OCI-LY7 (cell line): ENCODE data around the gene SLC41A3. TPM values are rescaled to one million over a fixed set of nuclear protein-coding genes. Genes with fewer than 3 reads are reported as not detected.

Experiments used
- BruUV-seq: library from RNA; stranded (reverse); fragments of 400-500 nt; replicated peaks from 2 replicates; lab custom pipeline; 2021; lab: Mats Ljungman, UMichigan
- CTCF ChIA-PET: fragments of 300-600 bp; sonication (Branson Sonifier 250); formaldehyde crosslinking; loops from one replicate; lab custom pipeline; 2022; ENCODE audit warnings: antibody characterized with exemption; ENCODE audit not compliant: unreplicated experiment; lab: Charles Lee
- POLR2A ChIA-PET: fragments of 300-600 bp; sonication (Branson Sonifier 250); formaldehyde crosslinking; loops from one replicate; lab custom pipeline; 2022; ENCODE audit warnings: antibody characterized with exemption; lab: Charles Lee
- DNase-seq: peaks from one replicate; pipeline ENCODE4 v3.0.0-alpha.2; 2015; ENCODE audit warnings: low spot score
- H2AFZ ChIP-seq: fragments of 200-600 bp; sonication (generic), shearing (Covaris generic); 2 replicates; pipeline ENCODE4 v1.6.1; 2014; ENCODE audit warnings: mild to moderate bottlenecking, antibody characterized with exemption, low read length, moderate library complexity
- H3K27ac ChIP-seq: fragments of 200-600 bp; sonication (generic); 2 replicates; pipeline ENCODE4 v1.5.1; 2014; ENCODE audit warnings: mixed run types, low read depth, mild to moderate bottlenecking, moderate library complexity, low read length, inconsistent platforms; ENCODE audit not compliant: poor library complexity, severe bottlenecking
- H3K36me3 ChIP-seq: fragments of 200-600 bp; sonication (generic); 2 replicates; pipeline ENCODE4 v1.6.1; 2014; ENCODE audit warnings: mild to moderate bottlenecking, antibody characterized with exemption, low read length, moderate library complexity, mixed read lengths; ENCODE audit not compliant: insufficient read depth
- H3K4me1 ChIP-seq: fragments of 200-600 bp; sonication (generic); 2 replicates; pipeline ENCODE4 v1.5.1; 2014; ENCODE audit warnings: mild to moderate bottlenecking, low read length; ENCODE audit not compliant: insufficient read depth, poor library complexity, severe bottlenecking
- H3K4me2 ChIP-seq: fragments of 200-600 bp; sonication (generic); 2 replicates; pipeline ENCODE4 v1.6.1; 2014; ENCODE audit warnings: mild to moderate bottlenecking, low read length
- H3K4me3 ChIP-seq: fragments of 200-600 bp; sonication (generic); 2 replicates; pipeline ENCODE4 v1.5.1; 2014; ENCODE audit warnings: mild to moderate bottlenecking, low read depth, low read length; ENCODE audit not compliant: poor library complexity, severe bottlenecking
- H3K79me2 ChIP-seq: fragments of 200-600 bp; sonication (generic); 2 replicates; pipeline ENCODE4 v1.6.1; 2016; ENCODE audit warnings: low read depth, mild to moderate bottlenecking, low read length, moderate library complexity, mixed read lengths; ENCODE audit not compliant: insufficient read depth
- H3K9me2 ChIP-seq: fragments of 200-600 bp; sonication (generic); 2 replicates; pipeline ENCODE4 v1.6.1; 2016; ENCODE audit warnings: mild to moderate bottlenecking, low read length, mixed read lengths; ENCODE audit not compliant: insufficient read depth
- H3K9me3 ChIP-seq: fragments of 200-600 bp; sonication (generic); 2 replicates; pipeline ENCODE4 v1.6.1; 2014; ENCODE audit warnings: mild to moderate bottlenecking, mixed run types, low read length, mixed read lengths
- H4K20me1 ChIP-seq: fragments of 200-600 bp; sonication (generic); 2 replicates; pipeline ENCODE4 v1.6.1; 2014; ENCODE audit warnings: mild to moderate bottlenecking, antibody characterized with exemption, low read length, moderate library complexity, mixed read lengths; ENCODE audit not compliant: insufficient read depth
- EZH2phosphoT487 ChIP-seq: fragments of 200-600 bp; sonication (generic); IDR thresholded peaks from 2 replicates; pipeline ENCODE4 v1.6.1; 2018; ENCODE audit warnings: low read depth, borderline replicate concordance, mild to moderate bottlenecking, mixed run types, antibody characterized with exemption, low read length, moderate library complexity, mixed read lengths
- intact Hi-C: fragments of 100-400 bp; cut with micrococcal nuclease; formaldehyde crosslinking; loops from one replicate; pipeline ENCODE4 v1.10.0; 2022; ENCODE audit not compliant: unreplicated experiment
- total RNA-seq, 2 experiments: library from RNA; depleted of rRNA in 1 of 2; stranded (reverse); fragments of >200 nt in 1 of 2; shearing (Covaris generic) in 1 of 2; gene quantifications; 2 replicates each; pipeline ENCODE4 v1.2.3, GENCODE V29; 2014 to 2022
- TF ChIP-seq, protein P1 (sequence below): fragments of 200-600 bp; sonication (generic); conservative IDR thresholded peaks from 2 replicates; pipeline ENCODE4 v1.5.1; 2014; ENCODE audit warnings: mild to moderate bottlenecking, antibody characterized with exemption, low read length, moderate library complexity, mixed read lengths

SLC41A3 gene
- total RNA-seq, 2 experiments from 2014 or later: 31.9 to 35.9 TPM

DNA sequence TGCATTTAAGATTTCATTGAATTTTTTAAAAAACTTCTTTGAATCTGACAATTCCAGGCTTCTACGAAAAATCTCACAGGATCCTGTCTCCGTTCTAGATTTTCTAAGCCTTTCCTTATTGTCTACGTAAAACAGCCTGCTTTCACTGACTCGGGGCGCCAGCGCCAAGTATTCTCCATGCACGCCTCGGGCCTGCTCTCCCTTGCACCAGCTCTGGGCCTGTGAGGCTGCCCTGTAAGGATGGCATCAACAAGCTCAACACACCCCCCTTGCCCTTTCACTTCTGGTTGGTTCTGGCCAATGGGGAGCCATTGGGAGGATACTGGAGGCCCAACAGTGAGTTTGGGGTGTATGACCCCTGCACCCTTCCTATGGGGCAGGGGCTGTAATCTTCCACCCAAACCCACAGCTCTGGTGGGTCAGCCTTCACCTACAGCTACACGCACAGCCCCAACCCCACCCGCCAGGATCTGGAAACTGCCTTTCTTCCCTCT, 47.8 kb downstream of the SLC41A3 start:
- no TSS peak for BruUV-seq
- H3K79me2 ChIP-seq: no peaks in the 10 kb centered on the region
- no peaks in the 10 kb centered on the region for H4K20me1 ChIP-seq
- POLR2A ChIA-PET: no interaction called here
- H3K27ac ChIP-seq: no peak overlapping the region
- DNase-seq: no peak
- no peaks in the 10 kb centered on the region for H3K9me2 ChIP-seq
- no peak overlapping the region for H3K4me2 ChIP-seq
- CTCF ChIA-PET: no interaction called here
- no peak overlapping the region for H3K4me3 ChIP-seq
- no peaks in the 10 kb centered on the region for H3K9me3 ChIP-seq
- H2AFZ ChIP-seq: no peak overlapping the region
- no peaks in the 10 kb centered on the region for H3K4me1 ChIP-seq
- intact Hi-C loops: no loop called here
- no peaks in the 10 kb centered on the region for H3K36me3 ChIP-seq
- TF ChIP-seq, protein P1, sequence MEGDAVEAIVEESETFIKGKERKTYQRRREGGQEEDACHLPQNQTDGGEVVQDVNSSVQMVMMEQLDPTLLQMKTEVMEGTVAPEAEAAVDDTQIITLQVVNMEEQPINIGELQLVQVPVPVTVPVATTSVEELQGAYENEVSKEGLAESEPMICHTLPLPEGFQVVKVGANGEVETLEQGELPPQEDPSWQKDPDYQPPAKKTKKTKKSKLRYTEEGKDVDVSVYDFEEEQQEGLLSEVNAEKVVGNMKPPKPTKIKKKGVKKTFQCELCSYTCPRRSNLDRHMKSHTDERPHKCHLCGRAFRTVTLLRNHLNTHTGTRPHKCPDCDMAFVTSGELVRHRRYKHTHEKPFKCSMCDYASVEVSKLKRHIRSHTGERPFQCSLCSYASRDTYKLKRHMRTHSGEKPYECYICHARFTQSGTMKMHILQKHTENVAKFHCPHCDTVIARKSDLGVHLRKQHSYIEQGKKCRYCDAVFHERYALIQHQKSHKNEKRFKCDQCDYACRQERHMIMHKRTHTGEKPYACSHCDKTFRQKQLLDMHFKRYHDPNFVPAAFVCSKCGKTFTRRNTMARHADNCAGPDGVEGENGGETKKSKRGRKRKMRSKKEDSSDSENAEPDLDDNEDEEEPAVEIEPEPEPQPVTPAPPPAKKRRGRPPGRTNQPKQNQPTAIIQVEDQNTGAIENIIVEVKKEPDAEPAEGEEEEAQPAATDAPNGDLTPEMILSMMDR: no peak

DNA sequence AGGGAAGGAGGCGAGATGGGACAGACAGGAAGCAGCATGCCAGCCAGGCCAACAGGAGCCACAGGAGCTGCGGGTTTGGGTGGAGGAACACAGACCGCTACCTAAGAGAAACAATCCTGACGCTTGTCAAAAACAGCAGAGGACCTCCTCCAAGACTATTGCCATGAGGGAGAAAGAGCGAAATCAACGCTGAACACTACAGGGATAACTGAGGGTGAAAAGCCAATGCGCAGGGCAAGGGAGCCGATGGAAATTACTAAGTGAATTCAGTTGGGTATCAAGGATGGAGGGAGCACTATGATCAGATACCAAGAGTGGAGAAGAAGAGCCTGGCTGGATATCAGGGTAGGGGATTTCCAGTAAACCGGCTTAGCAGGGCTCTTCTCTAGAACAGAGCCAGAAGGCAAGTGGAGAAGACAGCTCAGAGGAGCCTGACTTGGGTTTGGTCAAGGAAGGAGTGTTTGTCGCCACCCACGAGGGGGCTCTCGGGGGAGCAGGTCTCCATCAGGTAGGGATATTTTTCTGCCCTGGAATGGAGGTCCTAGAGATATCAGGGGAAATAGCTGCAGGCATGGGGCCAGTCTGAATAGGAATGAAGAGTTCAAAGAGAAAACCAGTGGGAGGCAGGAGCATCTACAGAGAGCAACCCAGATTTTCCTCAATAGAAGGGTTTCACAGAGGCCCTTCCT, 48.4 kb downstream of the SLC41A3 start:
- H4K20me1 ChIP-seq: no peaks in the 10 kb centered on the region
- TF ChIP-seq EZH2phosphoT487: no peak
- TF ChIP-seq, protein P1: no peak
- H3K4me3 ChIP-seq: no peak overlapping the region
- intact Hi-C loops: no loop called here
- H3K4me1 ChIP-seq: no peaks in the 10 kb centered on the region
- no peaks in the 10 kb centered on the region for H3K9me2 ChIP-seq
- BruUV-seq: no TSS peak
- POLR2A ChIA-PET: no interaction called here
- no peak overlapping the region for H3K27ac ChIP-seq
- H3K4me2 ChIP-seq: no peak overlapping the region
- CTCF ChIA-PET: no interaction called here
- no peaks in the 10 kb centered on the region for H3K36me3 ChIP-seq
- H3K79me2 ChIP-seq: no peaks in the 10 kb centered on the region
- H2AFZ ChIP-seq: no peak overlapping the region
- no peaks in the 10 kb centered on the region for H3K9me3 ChIP-seq
- DNase-seq: no peak
